ENCODE measurements around the gene HMCN2. TPM values are rescaled to one million over a fixed set of nuclear protein-coding genes. Genes with fewer than 3 reads are reported as not detected.
A peak's percentile ranks its signal among the peaks of the same experiment; 100 is the strongest.

The HMCN2 gene
- total and polyA plus RNA-seq, 2 experiments from 2014 or later: not detected

GRCh38 chr9:130364619-130365322, 99.2 kb downstream of the HMCN2 start:
- WGBS, 2 experiments (ENCODE audit: low coverage in 1 of 2, low lambda C conversion rate in 2 of 2, missing lambda C conversion rate in 2 of 2): 48 to 51% methylated on average over 11 to 13 of the region's 13 CpGs
- no peak overlapping the region for H3K27ac ChIP-seq
- no peaks in the 10 kb centered on the region for H3F3A ChIP-seq (ENCODE audit: insufficient read depth)
- H3K4me2 ChIP-seq (ENCODE audit: unreplicated experiment): no peak overlapping the region
- no peaks in the 10 kb centered on the region for H3K36me3 ChIP-seq (ENCODE audit: low read depth)
- in situ Hi-C loops (cut with MboI): no loop called here
- no peaks in the 10 kb centered on the region for H3K79me2 ChIP-seq (ENCODE audit: insufficient read depth)
- H3K9ac ChIP-seq: no peak overlapping the region
- H4K20me1 ChIP-seq (ENCODE audit: insufficient read depth): no peaks in the 10 kb centered on the region
- peaks cover 6% of the 10 kb centered on the region; the same call in 1 of the 2 replicates for H3K27me3 ChIP-seq (replicated peaks; ENCODE audit: insufficient read depth)
- no peak overlapping the region for H3K4me3 ChIP-seq
- TF ChIP-seq EZH2 (IDR thresholded peaks at IDR 0.05; ENCODE audit: insufficient read depth, poor library complexity, severe bottlenecking) (no peak), EZH2phosphoT487 (IDR thresholded peaks at IDR 0.05; ENCODE audit: insufficient read depth, low read depth) (no peak)
- DNase-seq: peak; percentile 43
- H3K9me2 ChIP-seq (ENCODE audit: insufficient read depth): no peaks in the 10 kb centered on the region
- H3K4me1 ChIP-seq (ENCODE audit: insufficient read depth): no peaks in the 10 kb centered on the region
- H2AFZ ChIP-seq: no peak overlapping the region
- H3K9me3 ChIP-seq (ENCODE audit: low read depth): no peaks in the 10 kb centered on the region

- in situ Hi-C loops (cut with MboI): no loop called here
- TF ChIP-seq EZH2 (IDR thresholded peaks at IDR 0.05; ENCODE audit: insufficient read depth, poor library complexity, severe bottlenecking): no peak
- no peak for TF ChIP-seq EZH2phosphoT487 (IDR thresholded peaks at IDR 0.05; ENCODE audit: insufficient read depth, low read depth)
- Histone ChIP-seq H3K27ac (no peak overlapping the region), H2AFZ (no peak overlapping the region), H3K4me1 (ENCODE audit: insufficient read depth) (no peaks in the 10 kb centered on the region), H3K4me3 (no peak overlapping the region), H4K20me1 (ENCODE audit: insufficient read depth) (no peaks in the 10 kb centered on the region), H3K36me3 (ENCODE audit: low read depth) (no peaks in the 10 kb centered on the region), H3F3A (ENCODE audit: insufficient read depth) (no peaks in the 10 kb centered on the region), H3K79me2 (ENCODE audit: insufficient read depth) (no peaks in the 10 kb centered on the region), H3K4me2 (ENCODE audit: unreplicated experiment) (no peak overlapping the region), H3K9ac (no peak overlapping the region), H3K9me3 (ENCODE audit: low read depth) (no peaks in the 10 kb centered on the region), H3K27me3 (replicated peaks; ENCODE audit: insufficient read depth) (peaks cover 6% of the 10 kb centered on the region; the same call in 1 of the 2 replicates), H3K9me2 (ENCODE audit: insufficient read depth) (no peaks in the 10 kb centered on the region)
- no peak for DNase-seq
- WGBS, 2 experiments (ENCODE audit: low coverage in 1 of 2, low lambda C conversion rate in 2 of 2, missing lambda C conversion rate in 2 of 2): 49 to 58% methylated on average over 9 to 10 of the region's 10 CpGs
These were observed 99.8 kb downstream of the HMCN2 start for GRCh38 chr9:130365323-130365721.

GRCh38 chr9:130366072-130366471, 100.5 kb downstream of the HMCN2 start:
- in situ Hi-C loops (cut with MboI): no loop called here
- H3K9me2 ChIP-seq (ENCODE audit: insufficient read depth): no peaks in the 10 kb centered on the region
- H3K79me2 ChIP-seq (ENCODE audit: insufficient read depth): no peaks in the 10 kb centered on the region
- H2AFZ ChIP-seq: no peak overlapping the region
- H3K4me3 ChIP-seq: no peak overlapping the region
- WGBS, 2 experiments (ENCODE audit: low coverage in 1 of 2, low lambda C conversion rate in 2 of 2, missing lambda C conversion rate in 2 of 2): 69 to 73% methylated on average over 3 of the region's 3 CpGs
- no peak overlapping the region for H3K9ac ChIP-seq
- H3K27me3 ChIP-seq (replicated peaks; ENCODE audit: insufficient read depth): peaks cover 6% of the 10 kb centered on the region; the same call in 1 of the 2 replicates
- H4K20me1 ChIP-seq (ENCODE audit: insufficient read depth): no peaks in the 10 kb centered on the region
- H3K36me3 ChIP-seq (ENCODE audit: low read depth): no peaks in the 10 kb centered on the region
- no peaks in the 10 kb centered on the region for H3K9me3 ChIP-seq (ENCODE audit: low read depth)
- no peaks in the 10 kb centered on the region for H3K4me1 ChIP-seq (ENCODE audit: insufficient read depth)
- H3K4me2 ChIP-seq (ENCODE audit: unreplicated experiment): no peak overlapping the region
- H3K27ac ChIP-seq: no peak overlapping the region
- H3F3A ChIP-seq (ENCODE audit: insufficient read depth): no peaks in the 10 kb centered on the region
- DNase-seq: no peak
- no peak for TF ChIP-seq EZH2phosphoT487 (IDR thresholded peaks at IDR 0.05; ENCODE audit: insufficient read depth, low read depth)
- TF ChIP-seq EZH2 (IDR thresholded peaks at IDR 0.05; ENCODE audit: insufficient read depth, poor library complexity, severe bottlenecking): no peak

- no peak overlapping the region for H3K4me2 ChIP-seq (ENCODE audit: unreplicated experiment)
- no peaks in the 10 kb centered on the region for H3K36me3 ChIP-seq (ENCODE audit: low read depth)
- H3K9me3 ChIP-seq (ENCODE audit: low read depth): no peaks in the 10 kb centered on the region
- H3F3A ChIP-seq (ENCODE audit: insufficient read depth): no peaks in the 10 kb centered on the region
- TF ChIP-seq EZH2 (IDR thresholded peaks at IDR 0.05; ENCODE audit: insufficient read depth, poor library complexity, severe bottlenecking) (no peak), EZH2phosphoT487 (IDR thresholded peaks at IDR 0.05; ENCODE audit: insufficient read depth, low read depth) (no peak)
- H3K27me3 ChIP-seq (replicated peaks; ENCODE audit: insufficient read depth): peaks cover 6% of the 10 kb centered on the region; the same call in 1 of the 2 replicates
- H3K27ac ChIP-seq: no peak overlapping the region
- H3K79me2 ChIP-seq (ENCODE audit: insufficient read depth): no peaks in the 10 kb centered on the region
- WGBS, 2 experiments (ENCODE audit: low coverage in 1 of 2, low lambda C conversion rate in 2 of 2, missing lambda C conversion rate in 2 of 2): 80 to 85% methylated on average over 7 to 8 of the region's 8 CpGs
- no peaks in the 10 kb centered on the region for H3K4me1 ChIP-seq (ENCODE audit: insufficient read depth)
- H2AFZ ChIP-seq: no peak overlapping the region
- DNase-seq: no peak
- no peaks in the 10 kb centered on the region for H3K9me2 ChIP-seq (ENCODE audit: insufficient read depth)
- in situ Hi-C loops (cut with MboI): no loop called here
- no peak overlapping the region for H3K9ac ChIP-seq
- no peaks in the 10 kb centered on the region for H4K20me1 ChIP-seq (ENCODE audit: insufficient read depth)
- no peak overlapping the region for H3K4me3 ChIP-seq
These were observed 101.5 kb downstream of the HMCN2 start for GRCh38 chr9:130366888-130367550.

Data from GM23248 (cell line).